Amniotic stem cell (primary cell): ENCODE data around the gene SLC6A5.

Experiments used
- DNase-seq: peaks from one replicate; lab custom pipeline; 2025; lab: John Stamatoyannopoulos, UW

The SLC6A5 gene

DNA sequence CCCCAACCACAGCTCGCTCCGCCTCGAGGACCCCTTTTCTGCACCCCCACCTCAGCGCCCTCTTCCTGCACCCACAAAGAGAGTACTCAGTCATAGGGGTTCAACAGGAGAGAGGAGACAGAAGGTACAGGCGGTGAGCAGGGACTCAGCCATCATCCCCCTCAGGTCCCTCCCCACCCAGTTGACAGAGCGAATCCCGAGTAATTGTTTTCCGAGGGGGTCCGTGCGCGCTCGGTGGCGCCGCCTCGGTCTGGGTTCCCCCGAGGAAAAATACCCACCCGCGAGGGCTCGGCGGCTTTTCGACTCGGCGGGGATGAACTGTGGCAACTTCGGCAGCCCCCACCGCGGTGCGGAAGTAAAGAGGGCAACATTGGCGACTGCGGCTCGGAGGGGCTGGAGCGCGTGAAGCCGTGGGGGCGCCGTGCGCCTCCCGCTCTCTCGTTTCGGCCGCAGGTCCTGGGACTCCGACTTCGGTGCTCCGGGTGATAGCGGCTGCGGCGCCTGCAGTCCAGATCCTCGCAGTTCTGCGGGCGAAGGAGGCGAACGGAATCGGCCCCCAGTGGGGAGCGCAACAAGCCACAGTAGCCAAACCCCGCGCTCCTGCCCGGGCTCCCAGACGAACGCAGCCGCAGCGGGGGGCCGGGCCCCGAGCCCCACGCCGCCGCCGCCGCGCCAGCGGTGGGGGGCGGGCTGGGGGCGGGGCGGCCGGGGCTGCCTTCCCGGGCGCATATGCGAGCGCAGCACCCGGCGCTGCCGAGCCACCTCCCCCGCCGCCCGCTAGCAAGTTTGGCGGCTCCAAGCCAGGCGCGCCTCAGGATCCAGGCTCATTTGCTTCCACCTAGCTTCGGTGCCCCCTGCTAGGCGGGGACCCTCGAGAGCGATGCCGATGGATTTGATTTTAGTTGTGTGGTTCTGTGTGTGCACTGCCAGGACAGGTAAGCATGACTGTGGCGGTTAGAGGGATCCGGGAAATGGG is 69.7 kb downstream of the SLC6A5 start, which contains the start of gene NELL1:
Gene NELL1 (plus strand): TSS at position 743 of the 976 bp plus-strand sequence.
- no peak for DNase-seq

DNA sequence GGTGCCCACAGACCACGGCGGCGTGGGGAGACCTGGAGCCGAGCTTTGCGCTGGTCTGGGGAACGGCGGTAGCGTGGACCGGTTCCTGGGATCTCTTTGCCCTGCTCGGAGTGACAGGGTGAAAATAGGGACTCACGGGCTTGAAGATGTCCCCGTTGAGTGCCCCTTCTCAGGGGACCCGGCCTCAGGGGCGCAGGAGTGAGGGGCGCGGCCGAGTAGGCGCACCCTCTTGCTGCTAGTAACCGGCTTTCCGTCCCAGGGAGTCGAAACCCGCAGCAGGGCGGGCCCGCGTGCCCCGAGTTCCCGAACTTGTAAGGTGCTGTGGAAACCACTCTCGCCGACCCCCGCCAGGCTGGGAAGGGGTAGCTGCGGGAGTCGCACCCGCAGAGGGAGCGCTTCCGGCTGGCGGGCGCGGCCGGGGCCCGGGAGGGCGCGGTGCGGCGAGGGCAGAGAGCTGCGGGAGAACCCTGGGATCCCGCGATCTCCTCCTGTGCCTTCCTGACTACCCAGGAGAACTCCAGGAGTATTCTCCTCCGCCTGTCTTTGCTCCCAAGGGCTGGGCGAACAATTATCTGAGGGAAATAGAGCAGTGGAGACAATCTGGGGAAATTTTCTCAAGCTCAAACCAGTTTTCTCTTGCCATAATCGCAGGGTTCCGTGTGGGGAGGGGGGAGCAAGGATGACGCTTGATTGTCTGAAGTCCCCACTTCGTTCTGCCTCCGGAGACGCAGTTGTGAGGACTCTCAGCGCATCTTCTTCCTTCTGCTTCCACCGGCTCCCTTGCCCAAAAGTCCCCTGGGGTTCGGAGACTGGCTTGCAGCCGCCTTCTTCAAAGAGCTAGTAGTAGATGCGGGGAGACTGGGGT is 70.6 kb downstream of the SLC6A5 start:
- DNase-seq = no peak

DNA sequence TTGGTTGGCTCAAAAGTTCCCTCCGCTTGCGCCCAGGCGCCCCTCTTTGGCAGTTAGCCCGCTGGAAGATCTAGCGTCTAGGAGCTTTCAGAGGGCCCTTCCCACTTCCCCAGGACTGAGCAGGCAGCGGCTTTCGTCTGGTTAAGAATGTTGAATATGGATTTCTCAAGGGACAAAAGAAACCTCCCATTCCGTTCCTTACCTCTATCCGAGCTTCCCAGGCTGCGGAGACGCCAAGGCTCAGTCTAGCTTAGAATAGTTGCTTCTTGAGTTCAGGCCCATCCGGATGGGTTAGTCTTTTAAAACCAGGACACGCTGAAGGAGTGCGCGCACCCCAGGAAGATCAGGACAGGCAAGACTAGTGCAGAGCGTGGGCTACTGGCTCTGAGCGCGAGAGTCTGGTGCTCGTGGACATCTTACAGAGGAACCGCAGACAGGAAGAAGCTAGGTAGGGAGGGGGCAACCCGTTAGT is 71.6 kb downstream of the SLC6A5 start:
- no peak for DNase-seq

DNA sequence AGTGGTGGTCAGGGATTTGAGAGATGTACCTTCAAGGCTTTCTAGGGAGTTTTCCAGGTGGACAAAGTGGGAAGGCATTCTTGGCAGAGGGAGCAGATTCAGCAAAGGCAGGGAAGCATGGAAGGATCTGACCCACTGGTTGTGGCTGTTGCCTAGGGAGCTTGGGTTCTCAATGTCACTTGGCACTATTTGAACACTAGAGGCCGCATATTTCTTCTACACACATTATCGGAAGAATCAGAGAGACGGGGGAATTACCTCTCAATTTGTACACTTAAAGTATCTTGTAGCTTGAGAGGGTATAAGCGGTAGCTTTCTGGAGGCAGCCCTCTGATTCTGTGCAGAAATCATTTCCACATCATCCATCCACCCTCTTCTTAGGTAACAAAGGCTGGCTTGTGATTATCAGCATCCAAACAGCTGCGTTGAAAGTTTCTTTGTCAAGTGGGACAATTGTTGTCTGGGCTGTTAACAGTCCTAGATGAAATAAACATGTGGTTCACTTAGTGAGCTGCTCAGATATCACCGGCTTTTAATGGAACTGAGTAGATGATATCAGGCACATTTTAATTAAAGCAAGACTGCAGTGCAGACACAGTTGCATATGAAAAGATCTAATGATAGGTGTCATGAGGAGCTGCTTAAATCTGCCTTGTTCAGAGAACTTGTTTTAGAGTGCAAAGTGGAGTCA is 72.6 kb downstream of the SLC6A5 start:
- DNase-seq = no peak

DNA sequence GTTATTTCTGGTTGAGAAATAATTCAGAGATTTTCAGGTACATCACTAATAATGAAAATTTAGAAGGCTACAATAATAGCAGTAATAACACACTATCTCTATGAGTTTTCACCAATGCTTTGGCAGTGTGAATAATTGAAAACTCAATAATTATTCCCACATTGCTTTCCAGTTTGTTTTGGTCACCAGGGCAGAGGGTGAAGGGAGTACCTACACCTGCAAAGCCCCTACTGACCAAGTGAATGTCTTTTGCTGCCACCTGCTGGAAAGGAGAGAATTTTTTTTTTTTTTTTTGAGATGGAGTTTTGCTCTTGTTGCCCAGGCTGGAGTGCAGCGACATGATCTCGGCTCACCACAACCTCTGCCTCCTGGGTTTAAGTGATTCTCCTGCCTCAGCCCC is 73.2 kb downstream of the SLC6A5 start:
- no peak for DNase-seq

DNA sequence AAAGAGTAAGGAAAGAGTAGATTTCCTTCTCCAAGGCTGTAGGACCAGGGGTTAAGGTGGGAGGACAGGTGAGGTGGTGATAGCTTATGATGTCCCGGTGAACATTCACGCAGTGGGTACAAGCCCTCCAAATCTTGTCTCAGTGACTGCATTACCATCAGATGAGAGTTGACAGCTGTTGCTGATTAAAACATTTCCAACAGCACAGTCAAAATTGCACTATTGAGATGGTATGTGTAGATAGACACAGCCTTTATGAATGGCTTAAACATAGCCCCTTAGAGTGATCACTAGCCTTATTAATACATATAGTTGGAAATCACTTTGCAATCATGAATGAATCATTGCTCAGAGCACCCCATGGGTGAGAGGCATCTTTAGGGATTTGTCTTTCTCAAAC is 77.2 kb downstream of the SLC6A5 start:
- DNase-seq = no peak

DNA sequence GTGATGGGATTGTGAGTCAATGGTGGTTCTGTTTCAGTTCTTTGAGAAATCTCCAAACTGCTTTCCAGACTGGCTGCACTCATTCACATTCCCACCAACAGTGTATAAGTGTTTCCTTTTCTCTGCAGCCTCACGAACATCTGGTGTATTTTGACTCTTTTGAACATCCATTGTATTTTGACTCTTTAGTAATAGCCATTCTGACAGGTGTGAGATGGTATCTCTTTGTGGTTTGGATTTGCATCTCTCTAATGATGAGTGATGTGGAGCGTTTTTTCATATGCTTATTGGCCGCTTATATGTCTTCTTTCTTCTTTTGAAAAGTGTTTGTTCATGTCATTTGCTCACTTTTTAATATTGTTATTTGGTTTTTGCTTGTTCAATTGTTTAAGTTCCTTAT is 89.4 kb downstream of the SLC6A5 start:
- DNase-seq = no peak

DNA sequence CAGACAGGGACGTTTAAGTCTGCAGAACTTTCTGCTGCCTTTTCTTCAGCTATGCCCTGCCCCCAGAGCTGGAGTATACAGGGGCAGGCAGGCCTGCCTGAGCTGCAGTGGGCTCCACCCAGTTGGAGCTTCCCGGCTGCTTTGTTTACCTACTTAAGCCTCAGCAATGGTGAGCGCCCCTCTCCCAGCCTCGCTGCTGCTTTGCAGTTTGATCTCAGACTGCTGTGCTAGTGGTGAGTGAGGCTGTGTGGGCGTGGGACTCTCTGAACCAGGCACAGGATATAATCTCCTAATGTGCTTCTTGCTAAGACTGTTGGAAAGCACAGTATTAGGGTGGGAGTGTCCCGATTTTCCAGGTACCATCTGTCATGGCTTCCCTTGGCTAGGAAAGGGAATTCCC is 108.5 kb downstream of the SLC6A5 start:
- no peak for DNase-seq
